Ovary (tissue), 3 donors: ENCODE results near the gene SLC24A4.

Source experiments
- EP300 ChIP-seq: sonication (generic); formaldehyde crosslinking; IDR thresholded peaks from one replicate; pipeline ENCODE4 v1.6.1; 2017; ENCODE audit warnings: antibody characterized with exemption
- POLR2A ChIP-seq: fragments of 450-650 bp; IDR thresholded peaks from one replicate; pipeline ENCODE4 v1.6.1; 2017; ENCODE audit warnings: antibody characterized with exemption, mild to moderate bottlenecking, moderate library complexity
- TF ChIP-seq, protein P1 (sequence below), 3 donors: fragments of 450-650 bp in 2 of 3; fragments of 200-600 bp in 1 of 3; IDR thresholded peaks; one replicate each; pipeline versions ENCODE4 v1.5.1 to v1.8.0; 2016 to 2022; ENCODE audit warnings: antibody characterized with exemption in 3 of 3, mild to moderate bottlenecking in 1 of 3
- donor health status: DM: no; HTN: no; CAD: no.

DNA sequence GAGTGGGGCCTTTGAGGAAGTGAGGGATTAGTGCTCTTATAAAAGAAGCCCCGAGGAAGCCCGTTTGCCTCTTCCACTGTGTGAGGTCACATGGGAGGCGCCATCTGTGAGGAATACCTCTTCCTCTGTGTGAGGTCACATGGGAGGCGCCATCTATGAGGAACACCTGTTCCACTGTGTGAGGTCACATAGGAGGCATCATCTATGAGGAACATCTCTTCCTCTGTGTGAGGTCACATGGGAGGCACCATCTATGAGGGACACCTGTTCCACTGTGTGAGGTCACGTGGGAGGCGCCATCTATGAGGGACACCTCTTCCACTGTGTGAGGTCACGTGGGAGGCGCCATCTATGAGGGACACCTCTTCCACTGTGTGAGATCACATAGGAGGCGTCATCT, 69.7 kb downstream of the SLC24A4 start:
- TF ChIP-seq, protein P1, sequence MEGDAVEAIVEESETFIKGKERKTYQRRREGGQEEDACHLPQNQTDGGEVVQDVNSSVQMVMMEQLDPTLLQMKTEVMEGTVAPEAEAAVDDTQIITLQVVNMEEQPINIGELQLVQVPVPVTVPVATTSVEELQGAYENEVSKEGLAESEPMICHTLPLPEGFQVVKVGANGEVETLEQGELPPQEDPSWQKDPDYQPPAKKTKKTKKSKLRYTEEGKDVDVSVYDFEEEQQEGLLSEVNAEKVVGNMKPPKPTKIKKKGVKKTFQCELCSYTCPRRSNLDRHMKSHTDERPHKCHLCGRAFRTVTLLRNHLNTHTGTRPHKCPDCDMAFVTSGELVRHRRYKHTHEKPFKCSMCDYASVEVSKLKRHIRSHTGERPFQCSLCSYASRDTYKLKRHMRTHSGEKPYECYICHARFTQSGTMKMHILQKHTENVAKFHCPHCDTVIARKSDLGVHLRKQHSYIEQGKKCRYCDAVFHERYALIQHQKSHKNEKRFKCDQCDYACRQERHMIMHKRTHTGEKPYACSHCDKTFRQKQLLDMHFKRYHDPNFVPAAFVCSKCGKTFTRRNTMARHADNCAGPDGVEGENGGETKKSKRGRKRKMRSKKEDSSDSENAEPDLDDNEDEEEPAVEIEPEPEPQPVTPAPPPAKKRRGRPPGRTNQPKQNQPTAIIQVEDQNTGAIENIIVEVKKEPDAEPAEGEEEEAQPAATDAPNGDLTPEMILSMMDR (IDR thresholded peaks at IDR 0.05) = no peak
- TF ChIP-seq POLR2A = no peak
- no peak for TF ChIP-seq EP300
